GM21786 (cell line): ENCODE data around the gene MPC1.
"Not testable (repeated sequence)": the region's sequence is repeated elsewhere in the genome, so short reads cannot be mapped to it uniquely, and the experiment has no call there.

Experiments
- ATAC-seq: cut with Tn5 transposase; IDR thresholded peaks from one replicate; pipeline ENCODE4 v1.9.1; 2021; ENCODE audit not compliant: unreplicated experiment

Gene MPC1

GRCh38 chr6:166382500-166382932, 224 bp downstream of the MPC1 start:
- ATAC-seq = no peak

- peak; percentile 45 for ATAC-seq
These were observed 824 bp downstream of the MPC1 start for GRCh38 chr6:166381733-166382499.

DNA sequence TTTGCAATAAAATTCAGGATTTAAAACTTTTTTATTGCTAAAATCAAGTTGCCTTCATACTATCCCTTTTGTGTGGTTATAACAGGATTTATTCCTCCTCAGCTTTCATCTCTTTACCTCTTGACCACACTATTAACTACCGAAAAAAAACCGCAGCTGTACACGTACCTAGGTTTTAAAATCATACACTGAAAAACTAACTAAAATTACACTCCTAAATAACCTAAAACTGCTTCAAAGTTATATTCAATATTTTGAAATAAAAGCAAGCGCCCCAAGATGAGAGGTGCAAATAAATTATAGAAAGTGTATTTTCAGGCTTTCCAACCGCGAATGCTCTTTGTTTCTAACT, 1.4 kb downstream of the MPC1 start:
- no peak for ATAC-seq

GRCh38 chr6:166379800-166380199, 2.9 kb downstream of the MPC1 start:
- no peak for ATAC-seq

DNA sequence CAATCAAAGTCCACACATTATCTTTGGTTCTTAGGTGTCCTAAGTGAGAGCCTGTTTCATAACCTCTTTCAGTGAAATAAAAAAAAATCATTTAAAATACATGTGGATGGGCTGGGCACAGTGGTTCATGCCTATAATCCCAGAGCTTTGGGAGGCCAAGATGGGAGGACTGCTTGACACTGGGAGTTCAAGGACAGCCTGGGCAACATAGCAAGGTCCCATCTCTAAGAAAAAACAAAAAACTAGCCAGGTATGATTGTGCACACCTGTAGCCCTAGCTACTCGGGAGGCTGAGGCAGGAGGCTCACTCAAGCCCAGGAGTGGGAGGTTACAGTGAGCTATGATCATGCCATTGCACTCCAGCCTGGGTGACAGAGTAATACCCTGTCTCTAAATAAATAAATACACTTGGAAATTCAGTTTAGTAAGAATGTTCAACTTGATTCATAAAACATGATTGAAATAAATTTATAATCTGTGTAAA, 3.6 kb downstream of the MPC1 start:
- ATAC-seq = no peak

GRCh38 chr6:166377721-166378120, 5.0 kb downstream of the MPC1 start:
- ATAC-seq = no peak

- no peak for ATAC-seq
These were observed 7.7 kb downstream of the MPC1 start for GRCh38 chr6:166375013-166375412.

DNA sequence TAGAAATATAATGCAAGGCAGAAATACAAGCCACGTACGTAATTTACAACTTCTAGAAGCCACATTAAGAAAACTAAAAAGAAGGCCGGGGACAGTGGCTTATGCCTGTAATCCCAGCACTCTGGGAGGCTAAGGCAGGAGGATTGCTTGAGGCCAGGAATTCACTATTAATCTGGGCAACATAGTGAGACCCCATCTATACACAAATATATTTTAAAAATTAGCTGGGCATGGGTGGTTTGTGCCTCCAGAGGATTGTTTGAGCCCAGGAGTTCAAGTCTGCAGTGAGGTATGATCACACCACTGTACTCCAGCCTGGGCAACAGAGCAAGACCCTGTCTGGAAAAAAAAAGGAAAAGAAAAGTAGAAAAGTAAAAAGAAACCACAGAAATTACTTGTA, 12.3 kb downstream of the MPC1 start:
- ATAC-seq = no peak

DNA sequence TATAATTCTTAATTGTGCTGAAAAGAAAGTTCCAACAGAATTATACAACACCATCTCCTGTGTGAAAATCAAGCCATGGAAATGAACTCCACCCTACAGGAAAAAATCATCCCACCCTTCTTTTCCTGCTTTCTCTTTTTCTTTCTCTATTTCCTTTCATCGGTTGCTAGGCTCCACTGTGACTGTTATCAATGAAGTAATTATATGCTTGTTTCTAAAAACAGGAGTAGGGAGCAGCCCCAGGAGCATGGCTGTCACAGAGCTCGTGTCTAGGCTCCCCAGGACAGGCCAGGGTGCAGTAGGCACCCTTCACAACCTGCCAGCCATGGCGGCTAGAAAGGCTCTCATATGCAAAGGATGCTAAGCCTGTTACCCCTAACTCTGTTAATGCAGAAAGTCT, 13.0 kb downstream of the MPC1 start:
- no peak for ATAC-seq

- no peak for ATAC-seq
These were observed 15.8 kb downstream of the MPC1 start for GRCh38 chr6:166366921-166367320.

DNA sequence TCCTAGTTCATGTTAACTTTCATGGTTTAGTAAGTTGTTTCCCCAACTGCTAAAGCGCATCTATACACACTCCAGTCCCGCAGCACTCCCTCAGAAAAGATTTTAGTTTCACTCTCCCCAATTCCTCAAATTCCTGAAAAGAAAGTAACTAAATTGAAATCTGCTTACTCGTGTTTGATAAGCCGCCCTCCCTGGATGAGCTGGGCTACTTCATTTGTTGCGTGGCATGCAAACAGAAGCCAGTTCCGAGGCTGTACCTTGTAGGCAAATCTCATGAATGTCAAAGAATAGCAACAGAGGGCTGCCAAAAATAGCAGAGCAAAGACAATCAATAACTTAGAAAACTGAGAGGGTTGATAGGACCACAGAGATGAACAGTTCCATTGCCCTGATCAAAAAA, 16.9 kb downstream of the MPC1 start:
- peak; percentile 76 for ATAC-seq

GRCh38 chr6:166365221-166365620, 17.5 kb downstream of the MPC1 start:
- ATAC-seq = no peak

DNA sequence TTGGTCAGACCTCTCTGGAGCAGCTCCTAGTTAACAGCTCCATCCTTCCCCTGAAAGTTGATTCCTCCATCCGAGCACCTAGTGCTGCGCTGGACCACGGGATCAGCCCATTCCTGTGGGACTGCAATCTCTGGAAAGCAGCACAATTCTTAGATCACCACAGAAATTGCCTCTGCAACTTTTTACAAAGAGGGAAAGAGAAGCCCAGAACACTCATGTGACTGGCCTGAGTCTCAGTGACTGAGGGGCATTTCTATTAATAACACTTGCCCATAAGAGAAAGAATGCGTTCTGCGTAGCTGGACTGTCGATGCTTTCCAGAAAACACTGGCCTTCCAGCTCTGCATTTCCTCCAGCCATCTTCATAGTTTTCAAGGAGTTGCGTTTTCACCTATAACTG, 18.3 kb downstream of the MPC1 start:
- ATAC-seq = no peak

DNA sequence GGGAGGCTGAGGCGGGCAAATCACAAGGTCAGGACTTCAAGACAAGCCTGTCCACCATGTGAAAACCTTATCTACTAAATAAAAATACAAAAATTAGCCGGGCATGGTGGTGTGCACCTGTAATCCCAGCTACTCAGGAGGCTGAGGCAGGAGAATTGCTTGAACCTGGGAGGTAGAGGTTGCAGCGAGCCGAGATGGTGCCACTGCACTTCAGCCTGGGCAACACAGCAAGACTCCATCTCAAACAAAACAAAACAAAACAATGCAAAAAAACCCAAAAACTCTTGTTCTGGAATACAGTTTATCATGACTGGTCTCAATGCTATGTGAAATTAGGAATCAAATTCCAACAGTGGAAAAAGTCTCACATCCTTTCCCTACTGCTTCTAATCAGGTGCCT, 20.3 kb downstream of the MPC1 start:
- not testable (repeated sequence) for ATAC-seq

DNA sequence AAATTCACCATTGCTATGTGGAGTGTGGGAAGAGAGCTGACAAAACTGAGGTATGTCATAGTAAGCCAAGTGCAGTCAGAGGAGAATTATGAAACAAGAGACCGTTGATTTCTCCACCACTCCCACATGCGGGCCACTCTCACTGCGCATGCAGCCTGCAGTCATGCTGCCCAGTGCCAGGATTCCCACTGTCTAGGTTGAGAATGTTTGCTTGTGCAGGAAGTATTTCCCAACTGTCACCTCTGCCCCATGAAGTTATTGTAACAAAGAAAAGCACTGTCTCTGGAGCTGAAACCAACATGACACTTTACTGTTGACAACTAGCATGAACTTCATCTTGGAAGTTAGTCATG, 21.7 kb downstream of the MPC1 start:
- no peak for ATAC-seq

DNA sequence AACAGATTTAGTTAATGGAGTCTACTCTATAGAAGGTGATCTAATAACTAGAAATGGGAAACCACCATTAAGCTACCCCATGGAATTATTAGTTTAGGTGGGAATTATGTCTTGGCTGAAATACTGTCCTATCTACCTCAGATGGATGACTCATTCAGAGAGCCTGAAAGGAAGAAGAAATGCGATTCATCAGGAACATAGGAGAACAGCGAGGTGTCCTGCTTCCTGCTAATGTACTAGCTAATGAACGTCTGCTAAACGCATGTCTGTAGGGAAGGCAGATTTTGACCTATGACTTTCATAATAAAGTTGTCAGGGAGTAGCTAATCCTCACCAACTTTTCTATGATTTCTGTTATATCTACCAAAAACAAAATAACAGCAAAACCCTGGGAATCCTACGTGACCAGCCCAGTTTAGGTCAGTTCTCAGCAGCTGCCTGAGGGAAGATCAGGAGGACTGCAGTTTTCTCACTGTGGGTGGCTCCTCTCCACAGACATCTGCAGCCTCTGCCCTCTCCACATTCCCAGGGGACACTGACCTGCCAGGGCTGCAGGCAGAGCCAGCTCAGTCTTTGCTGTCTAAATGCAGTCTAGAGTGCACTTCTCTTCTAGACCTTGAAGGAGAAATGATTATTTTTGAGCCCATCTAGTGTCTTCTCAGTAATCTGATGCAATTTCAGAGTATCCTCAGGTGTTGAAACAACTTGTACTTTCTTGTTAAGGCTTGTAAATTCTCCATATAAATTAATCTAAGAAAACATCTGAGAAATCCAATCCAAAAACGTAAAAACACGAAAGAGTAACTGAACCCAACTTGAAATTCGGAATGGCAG, 22.3 kb downstream of the MPC1 start:
- ATAC-seq = no peak

- ATAC-seq = no peak
These were observed 27.2 kb downstream of the MPC1 start for GRCh38 chr6:166355552-166355951.

DNA sequence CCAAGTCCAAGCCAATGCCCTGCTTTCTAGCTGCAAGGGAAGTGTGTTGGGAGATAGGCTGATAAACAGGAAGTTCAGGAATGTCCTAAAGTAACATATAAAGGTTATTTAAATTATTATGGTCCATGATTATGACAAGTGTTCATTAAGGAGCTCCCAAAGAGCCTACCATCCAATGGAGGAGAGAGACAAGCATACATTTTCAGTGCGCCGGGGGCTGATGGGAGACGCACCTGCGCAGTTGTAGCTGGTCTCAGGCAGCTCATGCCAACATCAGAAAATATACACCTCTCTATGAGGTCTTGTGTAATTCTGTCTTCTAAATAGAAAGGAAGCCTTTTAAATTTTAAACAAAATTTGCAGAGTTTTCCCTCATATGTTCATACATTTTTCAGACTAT, 27.8 kb downstream of the MPC1 start:
- no peak for ATAC-seq

- no peak for ATAC-seq
These were observed 28.6 kb downstream of the MPC1 start for GRCh38 chr6:166354143-166354542.

DNA sequence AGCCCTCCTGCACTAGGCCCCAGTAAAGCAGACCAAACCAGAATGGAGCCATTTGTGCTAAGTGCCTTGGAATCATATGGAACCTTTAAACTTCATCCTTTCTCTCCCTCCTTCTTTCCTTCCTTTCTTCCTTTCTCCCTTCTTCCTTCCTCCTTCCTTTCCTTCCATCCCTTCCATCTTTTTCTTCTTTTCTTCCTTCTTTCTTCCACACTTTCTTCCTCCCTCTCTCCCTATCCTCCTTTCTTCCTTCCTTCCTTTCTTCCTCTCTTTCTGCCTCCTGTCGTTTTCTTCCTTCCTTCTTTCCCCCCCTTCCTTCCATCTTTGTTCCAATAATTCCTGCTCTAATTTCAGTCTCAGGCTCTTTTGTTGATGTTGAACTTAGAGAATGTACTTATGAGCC, 29.2 kb downstream of the MPC1 start:
- no peak for ATAC-seq

DNA sequence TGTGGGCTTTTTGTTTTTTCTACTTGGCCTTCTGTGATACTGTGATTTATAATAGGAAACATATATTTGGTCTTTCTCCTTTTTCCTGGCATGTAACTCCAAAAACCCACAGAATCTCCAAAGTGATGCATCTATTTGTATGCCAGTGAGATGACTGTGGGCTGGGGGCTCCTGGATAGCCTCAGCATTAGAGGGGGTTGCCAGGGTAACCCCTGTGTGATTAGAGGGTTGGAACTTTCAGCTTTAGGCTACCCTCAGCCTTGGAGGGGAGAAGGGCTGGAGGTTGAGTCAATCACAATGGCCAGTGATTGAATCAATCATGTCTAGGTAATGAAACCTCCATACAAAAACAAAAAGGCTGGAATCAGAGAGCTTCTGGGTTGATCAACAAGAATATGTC, 29.8 kb downstream of the MPC1 start:
- ATAC-seq = no peak

GRCh38 chr6:166351715-166352285, 30.9 kb downstream of the MPC1 start:
- peak; percentile 99 for ATAC-seq
